GM21576 (cell line): ENCODE results near the gene MYRIP.
"Not testable (repeated sequence)": the region's sequence is repeated elsewhere in the genome, so short reads cannot be mapped to it uniquely, and the experiment has no call there.

ENCODE experiments used
- ATAC-seq: cut with Tn5 transposase; IDR thresholded peaks from one replicate; pipeline ENCODE4 v1.9.1; 2021; ENCODE audit warnings: mild to moderate bottlenecking, moderate library complexity; ENCODE audit not compliant: unreplicated experiment

Gene MYRIP

DNA sequence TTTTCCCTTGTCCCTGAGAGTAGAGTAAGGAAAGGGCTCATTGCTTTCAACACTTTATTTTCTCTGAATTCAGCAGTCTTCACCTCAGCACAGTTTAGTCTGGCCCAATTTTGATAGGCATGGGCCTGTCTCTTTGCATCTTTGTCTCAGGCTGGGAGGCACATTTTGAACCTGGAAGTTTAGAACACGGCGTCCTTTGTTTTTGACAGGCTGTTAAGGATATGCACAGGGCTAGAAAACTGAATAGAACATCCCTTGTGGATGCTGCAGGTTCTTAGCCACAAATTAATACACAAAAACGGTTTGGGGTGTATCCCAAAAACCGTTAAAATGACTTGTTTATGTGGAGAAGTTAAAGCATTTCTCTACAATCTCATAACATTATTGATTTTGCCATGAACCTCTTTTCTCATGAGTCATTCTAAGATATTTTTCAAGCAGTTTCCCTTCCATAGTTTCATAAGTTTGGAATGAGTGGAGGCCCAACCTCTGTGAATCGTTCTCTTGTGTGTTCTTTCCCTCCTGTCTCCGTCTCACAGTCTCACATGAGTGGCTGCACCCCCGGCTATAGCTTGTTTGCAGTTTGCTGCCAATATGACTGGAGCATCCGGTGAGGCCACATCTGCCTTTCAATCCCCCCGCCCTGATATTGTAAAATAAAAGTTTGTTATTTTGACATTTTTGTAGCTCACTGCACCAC is 307.2 kb downstream of the MYRIP start:
- ATAC-seq = no peak

DNA sequence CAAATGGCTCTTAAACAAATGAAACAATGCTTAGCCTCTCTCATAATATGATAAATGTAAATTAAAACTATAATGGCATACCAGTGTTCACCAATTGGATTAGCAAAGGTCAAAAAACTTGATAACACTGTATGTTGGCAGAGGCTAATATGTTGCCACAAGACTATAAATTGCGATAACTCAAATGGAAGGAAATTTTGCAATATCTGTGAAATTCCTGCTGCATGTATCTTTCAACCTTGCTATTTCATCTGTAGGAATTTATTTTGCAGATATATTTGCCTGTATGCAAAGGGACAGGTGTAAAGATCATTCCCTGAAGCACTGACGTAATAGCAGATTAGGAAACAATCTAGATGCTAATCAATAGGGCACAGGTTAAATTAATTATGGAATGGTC is 308.7 kb downstream of the MYRIP start:
- ATAC-seq = no peak

DNA sequence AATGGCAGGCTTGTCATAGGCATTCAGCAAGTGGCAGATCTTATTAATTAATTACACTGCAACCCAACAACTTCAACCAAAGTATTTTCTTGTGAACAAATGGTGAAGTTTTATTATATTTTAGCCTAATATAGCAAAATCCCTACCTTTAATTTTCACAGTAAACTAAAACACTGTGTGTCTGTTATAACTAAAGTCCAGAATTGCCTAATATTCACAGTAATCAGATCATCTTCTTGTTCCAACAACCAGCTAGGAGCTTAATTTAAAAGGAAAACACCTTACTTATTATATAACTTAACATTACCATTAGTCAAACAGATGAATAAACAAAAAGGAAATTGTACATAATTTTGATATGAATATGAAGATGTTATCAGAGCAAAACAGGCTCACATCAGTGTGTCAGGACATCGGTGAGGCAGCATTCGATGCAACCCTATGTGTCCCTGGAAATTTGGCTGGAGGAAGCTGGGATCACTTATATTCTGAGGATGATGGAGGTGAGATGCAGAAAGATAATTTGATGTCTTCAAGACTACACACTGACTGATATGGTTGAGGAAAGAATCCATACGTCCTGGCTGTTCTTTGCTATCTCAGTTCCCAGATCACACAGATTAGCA is 310.8 kb downstream of the MYRIP start:
- ATAC-seq = no peak

DNA sequence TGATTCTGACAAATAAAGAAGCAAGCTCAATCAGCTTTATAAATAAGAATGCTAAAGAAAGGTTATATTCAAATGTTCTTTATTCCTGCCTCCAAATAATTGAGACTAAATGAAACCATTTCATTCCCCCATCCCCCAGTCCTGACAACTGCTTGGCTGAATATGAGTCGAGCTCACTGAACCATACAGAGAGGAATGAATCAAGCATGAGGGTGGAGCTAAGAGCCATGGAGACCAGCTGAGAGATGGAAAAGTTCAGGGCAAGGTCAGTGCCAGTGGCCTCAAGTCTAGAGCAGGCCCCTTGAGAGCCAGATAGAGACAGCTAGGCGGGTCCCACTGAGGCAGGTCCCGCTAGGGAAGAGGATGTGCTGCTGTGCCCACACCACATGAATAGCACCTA is 311.4 kb downstream of the MYRIP start:
- ATAC-seq = no peak

DNA sequence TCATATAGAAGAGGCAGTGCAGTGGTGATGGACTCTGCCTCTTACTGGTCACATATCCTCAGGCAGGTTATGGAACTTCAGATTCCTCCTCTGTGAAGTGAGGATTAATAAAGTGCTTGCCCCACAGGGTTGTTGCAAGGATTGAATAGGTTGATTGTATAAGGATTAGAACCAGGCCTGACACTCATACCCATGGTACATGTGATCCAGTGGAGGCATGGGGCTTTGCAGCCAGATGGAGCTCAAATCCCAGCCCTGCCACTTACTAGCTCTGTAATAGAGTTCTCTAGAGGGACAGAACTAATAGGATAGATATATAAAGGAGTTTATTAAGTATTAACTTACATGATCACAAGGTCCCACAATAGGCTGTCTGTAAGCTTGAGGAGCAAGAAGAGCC is 315.5 kb downstream of the MYRIP start:
- ATAC-seq = no peak

DNA sequence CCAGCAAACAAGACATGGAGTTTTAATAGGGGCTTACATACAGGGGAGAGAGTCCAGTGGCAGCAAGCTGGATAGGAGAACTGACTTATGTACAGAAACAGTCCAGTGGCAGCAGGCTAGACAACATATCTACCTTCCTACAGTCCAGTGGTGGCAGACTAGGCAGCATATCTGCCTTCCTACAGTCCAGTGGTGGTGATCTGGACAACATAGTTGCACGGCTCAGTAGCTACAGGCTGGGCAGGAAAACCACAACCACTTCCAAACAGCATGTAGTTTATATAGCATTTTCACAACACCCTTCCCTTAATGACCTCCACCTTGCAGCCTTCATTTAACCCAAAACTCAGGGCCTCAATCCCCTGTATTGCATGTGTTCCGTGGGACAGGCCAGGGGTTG is 318.8 kb downstream of the MYRIP start:
- no peak for ATAC-seq

DNA sequence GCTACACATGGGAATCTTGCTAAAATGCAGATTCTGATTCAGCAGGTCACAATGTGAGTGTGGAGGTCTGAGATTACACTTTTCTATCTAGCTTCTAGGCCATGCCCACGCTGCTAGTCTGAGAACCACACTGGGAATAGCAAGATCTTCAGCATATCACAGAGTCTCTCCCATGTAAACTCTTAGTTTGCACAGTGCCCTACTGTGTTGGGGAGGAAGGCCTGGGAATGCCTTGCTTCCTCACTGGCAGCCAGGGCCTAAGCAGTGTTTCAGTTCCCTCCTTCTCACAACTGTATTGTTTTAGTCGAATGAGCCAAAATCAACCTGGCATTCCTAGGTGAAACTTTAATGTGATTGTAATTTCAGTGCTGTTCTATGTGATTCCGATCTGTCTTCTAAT is 320.1 kb downstream of the MYRIP start:
- no peak for ATAC-seq

DNA sequence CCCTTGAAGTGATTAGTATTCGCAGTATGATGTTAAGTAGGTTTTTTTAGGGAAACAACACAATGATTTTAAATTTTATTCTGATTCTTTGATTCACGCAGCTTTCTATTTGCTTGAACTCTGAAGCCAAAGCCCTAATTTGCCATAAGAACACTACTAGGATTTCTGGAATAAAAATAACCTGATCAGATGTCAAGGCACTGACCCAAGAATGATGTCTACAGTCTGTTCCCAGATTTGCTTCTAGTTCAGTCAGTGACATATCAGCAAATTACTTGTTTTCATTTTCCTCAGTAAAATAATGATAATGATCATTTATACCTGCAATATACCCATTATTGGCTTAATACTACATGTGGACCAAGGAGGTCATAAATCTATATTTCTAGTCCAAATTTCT is 320.6 kb downstream of the MYRIP start:
- ATAC-seq = no peak

DNA sequence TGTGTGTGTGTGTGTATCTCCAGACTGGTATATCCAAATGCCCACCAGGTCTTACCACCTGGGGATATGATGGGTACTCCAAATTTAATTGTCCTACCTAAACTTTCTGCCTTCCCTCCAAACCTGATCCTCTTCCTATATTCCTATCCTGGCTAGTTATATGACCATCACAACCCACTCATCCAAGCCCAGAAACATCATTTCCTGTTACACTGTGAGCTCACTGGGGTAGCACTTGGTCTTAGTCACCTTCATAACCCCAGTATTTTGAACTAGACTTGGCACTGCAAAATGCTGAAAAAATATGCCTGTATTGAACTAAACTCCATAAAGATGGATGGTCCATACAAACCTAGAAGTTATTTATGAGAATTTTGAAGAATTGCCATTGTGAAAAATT is 321.3 kb downstream of the MYRIP start:
- ATAC-seq = no peak

DNA sequence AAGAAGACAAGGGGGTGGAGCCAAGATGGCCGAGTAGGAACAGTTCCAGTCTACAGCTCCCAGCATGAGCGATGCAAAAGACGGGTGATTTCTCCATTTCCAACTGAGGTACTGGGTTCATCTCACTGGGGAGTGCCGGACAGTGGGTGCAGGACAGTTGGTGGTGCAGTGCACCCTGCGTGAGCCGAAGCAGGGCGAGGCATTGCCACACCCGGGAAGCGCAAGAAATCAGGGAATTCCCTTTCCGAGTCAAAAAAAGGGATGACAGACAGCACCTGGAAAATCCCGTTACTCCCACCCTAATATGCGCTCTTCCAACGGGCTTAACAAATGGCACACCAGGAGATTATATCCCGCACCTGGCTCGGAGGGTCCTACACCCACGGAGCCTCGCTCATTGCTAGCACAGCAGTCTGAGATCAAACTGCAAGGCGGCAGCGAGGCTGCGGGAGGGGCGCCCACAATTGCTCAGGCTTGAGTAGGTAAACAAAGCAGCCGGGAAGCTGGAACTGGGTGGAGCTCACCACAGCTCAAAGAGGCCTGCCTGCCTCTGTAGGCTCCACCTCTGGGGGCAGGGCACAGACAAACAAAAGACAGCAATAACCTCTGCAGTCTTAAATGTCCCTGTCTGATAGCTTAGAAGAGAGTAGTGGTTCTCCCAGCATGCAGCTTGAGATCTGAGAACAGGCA is 324.6 kb downstream of the MYRIP start:
- ATAC-seq = not testable (repeated sequence)

DNA sequence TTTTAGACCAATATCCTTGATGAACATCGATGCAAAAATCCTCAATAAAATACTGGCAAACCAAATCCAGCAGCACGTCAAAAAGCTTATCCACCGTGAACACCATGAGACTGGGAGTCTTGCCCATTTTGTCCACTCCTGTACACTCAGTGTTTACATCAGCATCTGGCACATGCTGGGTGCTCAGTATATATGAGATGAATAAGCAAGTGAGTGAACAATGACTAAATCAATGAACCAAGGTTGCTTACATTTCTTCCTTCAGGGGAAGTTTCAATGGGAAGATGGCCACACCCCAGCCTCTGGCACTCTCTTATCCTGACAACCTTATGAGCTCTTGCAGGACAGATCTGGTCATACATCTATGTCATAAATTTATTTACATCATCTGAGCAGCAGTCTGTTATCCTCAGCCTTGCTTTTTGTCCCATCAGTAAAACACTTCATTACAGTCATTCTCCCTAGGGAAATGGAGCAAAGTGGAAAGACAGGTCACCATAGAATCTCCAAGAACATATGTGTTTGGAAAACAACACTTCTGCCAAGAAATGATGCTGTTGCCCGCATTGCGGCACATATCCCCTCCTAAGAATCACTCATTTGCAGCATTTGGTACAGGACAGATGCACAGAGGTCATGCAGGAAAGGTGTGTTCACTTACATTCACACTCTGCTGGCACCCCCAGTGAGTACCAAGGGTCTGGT is 328.3 kb downstream of the MYRIP start:
- ATAC-seq = no peak

DNA sequence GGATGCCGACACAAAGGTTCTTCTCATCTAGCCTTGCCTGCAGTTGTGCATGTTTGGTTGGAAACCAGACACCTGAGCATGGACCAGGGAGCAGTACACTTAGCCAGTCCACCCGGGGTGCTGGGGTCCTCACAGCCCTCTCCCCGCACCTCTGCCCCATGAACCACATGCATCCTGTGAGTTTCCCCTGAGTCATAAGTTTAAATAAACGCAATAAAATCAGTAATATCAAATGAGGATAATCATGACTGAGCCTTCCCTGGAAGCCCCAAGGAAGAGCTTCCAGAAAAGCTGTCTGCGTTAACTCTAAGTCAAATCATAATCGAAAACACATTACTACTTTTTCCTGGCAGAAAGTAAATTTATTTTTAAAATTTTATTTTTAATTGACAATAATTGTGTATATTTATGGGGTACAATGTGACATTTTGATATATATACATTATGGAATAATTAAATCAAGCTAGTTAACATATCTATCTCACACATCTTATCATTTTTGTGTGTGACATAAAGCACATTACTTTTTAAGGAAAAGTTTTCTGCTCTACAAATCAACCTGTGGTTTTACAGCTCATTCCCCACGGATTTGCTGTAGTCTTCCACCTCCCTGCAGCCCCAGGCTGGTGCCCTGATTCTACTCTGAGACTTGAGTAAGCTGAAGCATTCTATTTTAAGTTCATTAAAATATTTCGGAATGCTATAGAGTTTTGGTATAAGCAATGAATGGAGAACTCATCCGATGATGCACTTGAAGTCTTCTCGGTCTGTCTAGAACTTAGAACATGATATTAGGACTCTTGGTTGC is 334.1 kb downstream of the MYRIP start:
- ATAC-seq = no peak

DNA sequence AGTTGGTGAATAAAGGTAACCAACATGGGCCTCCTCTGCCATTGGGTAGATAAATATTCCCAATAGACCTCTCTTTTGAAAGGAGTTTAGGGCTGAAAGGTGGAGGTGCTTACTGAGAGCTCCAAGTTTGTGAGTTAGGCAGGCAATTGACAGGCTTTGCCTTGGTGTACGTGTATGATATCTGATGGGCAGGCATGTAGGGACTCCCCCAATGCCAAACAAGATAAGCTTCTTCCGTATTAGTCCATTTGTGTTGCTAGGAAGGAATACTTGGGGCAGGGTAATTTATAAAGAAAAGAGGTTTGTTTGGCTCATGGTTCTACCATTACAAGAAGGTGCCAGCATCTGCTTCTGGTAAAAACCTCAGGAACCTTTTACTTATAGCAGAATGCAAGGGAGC is 339.4 kb downstream of the MYRIP start:
- no peak for ATAC-seq

DNA sequence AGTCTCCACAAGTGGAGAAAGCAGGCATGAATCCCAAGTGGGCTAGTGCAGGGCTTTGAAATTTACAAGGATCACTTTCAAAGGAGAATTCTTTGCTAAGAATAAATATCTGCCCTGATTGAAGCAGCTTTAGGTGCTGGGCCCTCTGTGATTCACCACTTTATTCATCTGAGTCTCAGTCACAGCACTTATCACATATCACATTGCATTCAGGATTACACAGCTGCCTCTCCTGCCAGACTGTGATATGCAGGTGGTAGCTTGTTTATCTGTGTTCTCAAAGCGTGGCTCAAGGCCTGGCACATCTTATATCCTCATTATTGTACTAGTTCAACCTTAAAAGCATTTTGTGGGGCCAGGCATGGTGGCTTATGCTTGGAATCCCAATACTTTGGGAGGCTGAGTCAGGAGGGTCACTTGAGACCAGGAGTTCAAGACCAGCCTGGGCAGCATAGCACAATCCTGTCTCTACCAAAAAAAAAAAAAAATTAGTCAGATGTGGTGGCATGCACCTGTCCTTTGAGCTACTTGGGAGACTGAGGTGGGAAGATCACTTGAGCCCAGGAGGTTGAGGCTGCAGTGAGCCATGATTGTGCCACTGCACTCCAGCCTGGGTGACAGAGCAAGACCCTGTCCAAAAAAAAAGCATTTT is 343.2 kb downstream of the MYRIP start:
- no peak for ATAC-seq

DNA sequence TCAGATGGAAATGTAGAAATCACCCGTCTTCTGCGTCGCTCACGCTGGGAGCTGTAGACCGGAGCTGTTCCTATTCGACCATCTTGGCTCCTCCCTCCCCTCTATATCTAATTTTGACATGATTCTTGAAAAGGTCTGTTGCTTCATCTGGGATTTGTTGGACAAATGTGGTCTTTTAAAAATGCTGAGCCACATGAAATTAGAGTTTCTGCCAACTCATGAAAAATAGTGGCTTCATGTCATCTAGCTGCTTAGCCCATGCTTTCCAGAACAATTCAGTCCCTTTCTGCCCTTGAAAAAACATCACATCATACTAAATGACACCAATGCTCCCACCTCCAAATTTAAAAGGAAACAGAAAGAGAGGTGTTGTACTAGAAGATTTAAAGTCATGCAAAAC is 351.5 kb downstream of the MYRIP start:
- no peak for ATAC-seq

DNA sequence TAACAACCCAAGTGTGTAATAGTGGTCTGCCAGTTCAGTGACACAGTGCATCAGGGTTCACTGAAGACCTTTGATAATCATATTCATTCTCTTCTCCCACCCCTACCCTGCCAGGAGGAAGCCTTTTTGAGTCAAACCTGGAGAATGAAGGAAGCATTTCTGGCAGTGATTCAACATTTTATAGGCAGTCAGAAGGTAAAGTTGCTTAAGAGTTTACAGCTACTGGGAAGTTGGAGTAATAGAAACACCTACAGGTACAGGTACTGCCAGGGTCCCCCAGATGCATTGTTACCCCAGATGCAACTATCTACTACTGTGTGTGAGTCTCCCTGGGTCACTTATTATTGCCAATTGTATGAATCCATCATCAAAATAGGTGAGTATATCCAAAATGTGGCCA is 353.2 kb downstream of the MYRIP start:
- ATAC-seq = no peak

DNA sequence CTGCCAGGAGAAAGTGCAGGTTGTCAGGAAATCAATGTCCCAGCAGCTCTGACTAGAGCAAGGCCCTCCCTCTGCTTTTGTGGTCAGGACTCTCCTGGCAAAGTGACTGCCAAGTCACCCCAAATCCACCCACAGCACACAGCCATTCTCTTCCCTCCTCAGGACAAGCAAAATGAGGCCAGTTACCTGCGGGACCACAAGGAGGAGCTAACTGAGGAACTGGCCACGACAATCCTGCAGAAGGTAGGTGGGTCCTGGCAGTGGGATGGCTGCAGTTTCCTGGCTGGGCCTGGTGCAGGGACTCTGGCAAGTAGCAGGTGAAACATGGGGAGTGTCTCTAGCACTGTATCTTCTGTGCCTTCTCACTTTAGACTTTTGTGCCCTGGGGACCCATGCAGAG is 357.6 kb downstream of the MYRIP start:
- no peak for ATAC-seq

DNA sequence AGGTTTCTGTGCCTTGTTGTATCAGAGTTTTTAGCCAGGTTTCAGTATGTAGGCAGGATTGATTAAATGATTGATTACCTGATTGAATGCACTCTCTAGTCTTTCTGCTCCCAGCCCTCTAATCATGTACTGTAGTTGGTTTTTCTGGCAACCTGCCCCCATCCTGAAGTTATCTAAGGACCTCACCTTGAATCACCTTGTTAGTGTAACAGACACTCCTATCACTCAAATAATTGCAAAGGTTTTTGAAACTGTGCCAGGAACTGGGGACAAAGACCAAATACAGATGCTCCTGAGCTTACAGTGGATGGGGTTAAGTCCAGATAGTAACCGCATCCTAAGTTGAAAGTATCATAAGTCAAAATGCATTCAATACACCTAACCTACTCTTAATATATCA is 358.5 kb downstream of the MYRIP start:
- ATAC-seq = no peak

DNA sequence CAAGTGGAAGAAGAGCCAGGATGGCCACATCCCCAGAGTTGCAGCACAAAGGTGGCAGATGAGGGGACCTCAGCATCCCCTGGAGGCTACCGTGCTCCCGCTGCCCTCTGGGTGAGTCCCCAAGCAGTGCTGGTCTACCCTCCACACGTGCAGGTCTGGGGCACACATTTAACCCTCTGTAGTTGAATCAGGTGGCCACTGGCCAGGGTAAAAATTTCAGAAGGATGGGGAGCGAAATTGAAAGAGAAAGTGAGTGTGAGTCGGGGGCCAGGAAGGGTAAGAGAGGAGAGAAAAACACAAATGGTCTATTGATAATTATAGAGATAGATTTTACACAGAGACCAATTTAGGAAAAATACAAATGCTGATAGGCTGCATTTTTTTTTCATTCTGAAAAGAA is 360.6 kb downstream of the MYRIP start:
- ATAC-seq = peak; percentile 41

DNA sequence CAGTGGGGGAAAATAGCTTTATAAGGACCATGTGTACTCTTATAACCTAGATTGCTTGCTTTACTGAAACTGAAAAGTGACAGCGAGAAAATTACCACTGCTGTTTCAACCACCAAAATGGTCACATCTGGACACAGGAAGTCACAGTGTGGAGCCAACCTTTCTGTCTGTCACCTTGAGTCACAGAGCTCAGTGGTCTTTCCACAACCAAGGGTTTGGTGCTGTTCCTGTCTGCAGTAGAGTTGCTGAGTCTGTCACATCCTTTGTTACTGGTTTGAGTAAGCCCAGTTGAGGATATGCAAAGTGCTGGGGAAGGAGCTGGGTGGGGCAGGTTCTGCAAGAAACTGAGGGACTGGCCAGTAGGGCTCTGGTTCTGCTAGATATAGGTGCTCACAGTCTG is 361.0 kb downstream of the MYRIP start:
- peak; percentile 94 for ATAC-seq
